ENCODE data around the gene XRRA1.

DNA sequence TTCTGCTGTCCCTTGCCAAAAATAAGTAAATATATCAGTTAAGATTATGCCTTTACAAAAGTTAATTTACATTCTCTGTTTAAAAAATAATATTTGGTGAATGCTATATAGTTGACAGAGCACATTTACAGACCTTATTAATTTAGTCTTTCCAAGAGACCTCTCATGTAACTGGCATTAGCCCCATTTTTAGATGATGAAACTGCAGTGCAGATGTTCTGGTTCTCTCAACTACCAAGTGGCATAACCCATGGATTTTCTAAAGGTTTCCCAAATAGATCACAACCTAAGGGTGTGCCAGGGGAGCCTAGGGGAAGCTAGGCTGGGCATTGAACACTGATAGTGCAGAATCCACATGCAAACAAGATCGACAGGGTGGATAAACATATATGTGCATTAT is 111.7 kb downstream of the XRRA1 start:
- no peak for TF ChIP-seq CTCF (IDR thresholded peaks at IDR 0.05)
- TF ChIP-seq POLR2A (IDR thresholded peaks at IDR 0.05) = no peak
